Fibroblast of mammary gland (primary cell): ENCODE measurements around the gene CEP70.

Experiments used
- DNase-seq: peaks from one replicate; pipeline ENCODE4 v3.0.0-alpha.2; 2010; ENCODE audit warnings: low read depth
- H3K4me3 ChIP-seq: 2 replicates; pipeline ENCODE4 v1.5.1; 2011; ENCODE audit warnings: low read depth, mild to moderate bottlenecking, low read length, moderate library complexity; ENCODE audit not compliant: control insufficient read depth
- CTCF ChIP-seq: conservative IDR thresholded peaks from 2 replicates; pipeline ENCODE4 v1.5.1; 2011; ENCODE audit warnings: low read depth, low read length, inconsistent platforms; ENCODE audit not compliant: control insufficient read depth, insufficient read depth

CEP70 gene

GRCh38 chr3:138474163-138474562 is 119.9 kb downstream of the CEP70 start:
- TF ChIP-seq CTCF: no peak

GRCh38 chr3:138473391-138473790 is 120.7 kb downstream of the CEP70 start:
- DNase-seq: no peak

More at GRCh38 chr3:138474163-138474562, 119.9 kb downstream of the CEP70 start:
- DNase-seq: no peak
- no peak overlapping the region for H3K4me3 ChIP-seq

GRCh38 chr3:138472141-138472825 is 121.8 kb downstream of the CEP70 start:
- H3K4me3 ChIP-seq: no peak overlapping the region
- DNase-seq: no peak
- TF ChIP-seq CTCF: no peak

More at GRCh38 chr3:138473391-138473790, 120.7 kb downstream of the CEP70 start:
- H3K4me3 ChIP-seq: no peak overlapping the region
- no peak for TF ChIP-seq CTCF

GRCh38 chr3:138471481-138471880 is 122.6 kb downstream of the CEP70 start:
- no peak for TF ChIP-seq CTCF
- DNase-seq: no peak
- no peak overlapping the region for H3K4me3 ChIP-seq

GRCh38 chr3:138470687-138471086 is 123.4 kb downstream of the CEP70 start:
- no peak for DNase-seq
- H3K4me3 ChIP-seq: no peak overlapping the region
- TF ChIP-seq CTCF: no peak

- no peak for DNase-seq
- TF ChIP-seq CTCF: no peak
Measured at GRCh38 chr3:138469874-138470273, 124.2 kb downstream of the CEP70 start.

More at GRCh38 chr3:138469874-138470273, 124.2 kb downstream of the CEP70 start:
- no peak overlapping the region for H3K4me3 ChIP-seq
